ENCODE results near the gene HOXB6.

Gene HOXB6

GRCh38 chr17:48555258-48556228 lies 49.2 kb downstream of the HOXB6 start:
- H3K4me3 ChIP-seq (replicated peaks; ENCODE audit: low read depth, low read length): peak overlapping the region; percentile 43
- peak; percentile 86 for DNase-seq (ENCODE audit: low read depth)
- TF ChIP-seq, protein P1, sequence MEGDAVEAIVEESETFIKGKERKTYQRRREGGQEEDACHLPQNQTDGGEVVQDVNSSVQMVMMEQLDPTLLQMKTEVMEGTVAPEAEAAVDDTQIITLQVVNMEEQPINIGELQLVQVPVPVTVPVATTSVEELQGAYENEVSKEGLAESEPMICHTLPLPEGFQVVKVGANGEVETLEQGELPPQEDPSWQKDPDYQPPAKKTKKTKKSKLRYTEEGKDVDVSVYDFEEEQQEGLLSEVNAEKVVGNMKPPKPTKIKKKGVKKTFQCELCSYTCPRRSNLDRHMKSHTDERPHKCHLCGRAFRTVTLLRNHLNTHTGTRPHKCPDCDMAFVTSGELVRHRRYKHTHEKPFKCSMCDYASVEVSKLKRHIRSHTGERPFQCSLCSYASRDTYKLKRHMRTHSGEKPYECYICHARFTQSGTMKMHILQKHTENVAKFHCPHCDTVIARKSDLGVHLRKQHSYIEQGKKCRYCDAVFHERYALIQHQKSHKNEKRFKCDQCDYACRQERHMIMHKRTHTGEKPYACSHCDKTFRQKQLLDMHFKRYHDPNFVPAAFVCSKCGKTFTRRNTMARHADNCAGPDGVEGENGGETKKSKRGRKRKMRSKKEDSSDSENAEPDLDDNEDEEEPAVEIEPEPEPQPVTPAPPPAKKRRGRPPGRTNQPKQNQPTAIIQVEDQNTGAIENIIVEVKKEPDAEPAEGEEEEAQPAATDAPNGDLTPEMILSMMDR (IDR thresholded peaks at IDR 0.05; ENCODE audit: low read length, missing control alignments): no peak

DNA sequence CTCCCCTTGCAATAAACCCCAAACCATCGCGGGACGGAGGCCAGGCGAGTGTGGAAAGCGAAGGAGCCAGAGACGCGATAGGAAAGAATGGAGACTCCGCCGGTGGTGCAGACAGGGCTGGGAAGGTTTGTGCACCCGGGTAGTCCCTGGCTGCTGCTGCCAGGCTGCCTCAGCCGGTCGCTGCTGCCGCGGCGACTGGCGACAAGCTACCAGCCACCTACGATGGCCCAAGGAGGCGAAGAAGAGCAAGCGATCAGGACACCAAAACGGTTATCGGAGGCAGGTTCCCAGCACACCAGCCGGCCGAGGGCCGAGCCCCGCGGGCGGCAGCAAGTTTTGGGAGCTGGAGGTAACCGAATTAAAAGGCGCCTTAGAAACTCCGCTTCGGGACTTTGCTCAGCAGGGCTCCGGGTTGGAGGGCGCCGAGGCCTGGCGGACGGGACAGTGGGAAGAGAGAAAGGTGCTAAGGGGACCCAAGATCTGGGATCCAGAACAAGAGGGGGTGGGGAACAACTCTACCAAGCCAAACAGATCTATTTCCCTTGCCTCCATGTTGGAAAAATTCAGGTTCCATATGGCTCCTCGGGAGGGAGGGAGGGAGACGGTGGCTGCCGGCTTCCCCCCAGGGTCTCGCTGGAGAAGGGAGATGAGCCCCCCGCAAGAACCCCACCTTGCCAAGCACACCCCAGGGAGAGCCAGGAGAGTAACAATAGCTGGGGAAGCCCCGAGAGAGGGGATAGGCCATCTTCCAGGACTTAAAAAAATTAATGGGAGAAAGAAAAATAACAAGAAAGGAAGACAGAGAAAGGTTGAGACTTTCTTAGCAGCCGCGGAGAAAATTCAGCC lies 50.2 kb downstream of the HOXB6 start:
- TF ChIP-seq, protein P1 (IDR thresholded peaks at IDR 0.05; ENCODE audit: low read length, missing control alignments): no peak
- H3K4me3 ChIP-seq (replicated peaks; ENCODE audit: low read depth, low read length): peak overlapping the region; percentile 43
- DNase-seq (ENCODE audit: low read depth): no peak

DNA sequence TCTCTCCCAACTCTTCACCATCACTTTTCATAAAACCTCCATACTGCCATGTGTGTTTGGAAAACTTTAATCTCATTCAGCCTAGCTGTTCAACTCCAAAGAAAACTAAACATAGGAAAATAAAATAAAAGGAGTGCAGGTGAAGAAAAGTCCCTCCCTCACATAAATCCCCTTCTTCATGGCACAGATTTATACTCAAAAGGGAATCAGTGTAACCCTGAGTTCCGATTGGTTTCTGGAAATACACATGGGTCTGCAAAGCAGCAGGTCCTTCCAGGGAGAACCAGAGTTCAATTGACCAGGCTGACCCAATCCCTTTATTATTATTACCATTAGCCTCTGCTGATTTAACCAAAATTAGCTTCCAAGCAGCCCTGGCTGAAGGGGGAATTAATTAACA lies 51.0 kb downstream of the HOXB6 start:
- DNase-seq (ENCODE audit: low read depth): no peak
- no peak overlapping the region for H3K4me3 ChIP-seq (replicated peaks; ENCODE audit: low read depth, low read length)
- TF ChIP-seq, protein P1 (IDR thresholded peaks at IDR 0.05; ENCODE audit: low read length, missing control alignments): no peak

- H3K4me3 ChIP-seq (replicated peaks; ENCODE audit: low read depth, low read length): no peak overlapping the region
- TF ChIP-seq, protein P1 (IDR thresholded peaks at IDR 0.05; ENCODE audit: low read length, missing control alignments): no peak
- DNase-seq (ENCODE audit: low read depth): no peak
These were observed 51.6 kb downstream of the HOXB6 start for GRCh38 chr17:48553190-48553547.

DNA sequence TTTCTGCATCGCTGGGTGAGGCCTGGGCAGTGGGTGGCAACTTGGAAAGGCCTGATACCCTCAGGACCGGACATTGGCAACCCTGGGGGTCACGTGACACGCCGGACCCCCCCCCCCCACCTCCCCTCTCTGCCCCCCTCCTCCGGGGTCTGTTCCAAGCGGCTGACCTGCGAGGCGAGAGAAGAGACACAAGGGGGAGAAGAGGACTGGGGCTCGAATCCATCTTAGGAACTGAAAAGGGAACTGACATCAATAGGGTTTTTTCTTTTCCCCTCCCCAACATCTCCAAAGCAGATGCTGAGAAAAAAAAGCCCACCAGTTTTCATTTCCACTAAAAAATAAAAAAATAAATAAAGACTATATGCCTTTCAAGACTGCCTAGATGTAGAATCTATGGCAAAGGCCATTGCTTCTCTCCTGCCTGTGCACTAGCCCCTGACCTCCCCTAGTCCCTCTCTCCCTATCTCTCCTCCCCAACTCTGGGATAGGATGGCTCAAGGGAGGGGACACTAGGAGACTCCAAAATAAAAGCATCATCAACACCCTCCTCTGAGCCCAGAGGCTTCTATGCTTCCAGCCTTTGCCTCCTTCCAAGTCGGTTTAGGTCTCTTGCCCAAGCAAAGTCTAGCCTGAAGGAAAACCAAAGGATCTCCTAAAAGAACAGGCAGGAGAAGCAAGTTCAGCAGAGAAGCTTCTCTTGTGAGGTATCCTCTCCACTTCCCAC lies 52.2 kb downstream of the HOXB6 start:
- DNase-seq (ENCODE audit: low read depth): no peak
- TF ChIP-seq, protein P1 (IDR thresholded peaks at IDR 0.05; ENCODE audit: low read length, missing control alignments): no peak
- no peak overlapping the region for H3K4me3 ChIP-seq (replicated peaks; ENCODE audit: low read depth, low read length)

DNA sequence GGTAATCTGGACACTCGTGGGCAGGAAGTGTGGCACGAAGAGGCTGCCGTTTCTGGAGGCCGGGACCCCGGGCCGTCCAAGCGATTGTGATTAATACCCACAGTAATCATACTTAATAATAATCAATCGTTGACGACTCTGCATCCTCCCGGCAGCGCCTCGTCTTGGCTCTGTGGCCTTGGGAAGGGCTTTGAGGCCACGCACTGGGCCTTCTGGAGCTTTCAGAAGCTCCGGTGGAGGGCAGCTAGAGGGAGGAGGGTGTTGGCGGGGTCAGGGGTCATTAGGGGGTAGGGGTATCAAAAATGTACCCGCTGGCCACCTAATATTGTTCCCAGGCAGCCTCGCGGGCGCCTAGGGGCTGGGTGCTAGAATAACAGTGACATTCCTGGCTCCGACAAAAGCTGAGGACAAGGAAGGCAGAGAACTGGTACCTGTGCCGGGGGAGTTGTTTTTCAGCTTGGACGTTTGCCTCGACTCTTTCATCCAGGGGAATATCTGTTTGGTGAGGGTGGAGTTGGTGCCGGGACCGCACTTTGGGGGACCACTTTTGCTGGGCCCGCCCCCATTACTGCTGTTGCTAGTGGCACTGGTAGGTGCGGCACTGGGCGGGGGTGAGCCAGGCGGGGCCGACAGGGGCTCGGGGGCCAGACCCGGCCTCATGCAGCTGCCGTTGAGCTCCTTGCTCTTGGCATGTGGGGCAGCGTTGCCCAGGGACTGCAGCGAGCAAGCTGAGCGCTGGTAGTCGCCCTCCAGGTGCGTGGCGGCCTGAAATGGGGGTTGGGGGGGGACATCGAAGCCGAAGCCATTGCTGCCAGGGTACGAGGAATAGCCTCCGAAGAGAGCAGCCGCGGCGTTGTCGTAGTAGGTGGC lies 53.0 kb downstream of the HOXB6 start:
- TF ChIP-seq, protein P1 (IDR thresholded peaks at IDR 0.05; ENCODE audit: low read length, missing control alignments): no peak
- H3K4me3 ChIP-seq (replicated peaks; ENCODE audit: low read depth, low read length): no peak overlapping the region

More for the DNA sequence above, 53.0 kb downstream of the HOXB6 start:
- no peak for DNase-seq (ENCODE audit: low read depth)

Measured in fibroblast of pulmonary artery (primary cell).